Pancreas (tissue), 10 donors: ENCODE results near the gene RHOD. TPM values are rescaled to one million over a fixed set of nuclear protein-coding genes. Genes with fewer than 3 reads are reported as not detected.

Experiments used
- ATAC-seq, 4 donors: fragments of 200-7000 bp; cut with Tn5 transposase; one replicate each; pipeline versions ENCODE4 v1.8.0 to v1.9.1; 2020; ENCODE audit warnings: mild to moderate bottlenecking in 4 of 4, moderate library complexity in 4 of 4
- DNase-seq, 6 donors: peaks; one replicate each; pipeline ENCODE4 v3.0.0-alpha.2; 2020
- FAIRE-seq: peaks from 2 replicates; lab custom pipeline; 2012; peaks lifted over from hg19 to GRCh38; lab: Jason Lieb, UNC
- H3K27ac ChIP-seq, 4 donors: fragments of 200-600 bp; sonication (generic); 1 replicate in 3 of 4; 2 replicates in 1 of 4; pipeline versions ENCODE4 v1.5.0 to v1.8.0; 2020
- H3K27me3 ChIP-seq, 4 donors: fragments of 200-600 bp; one replicate each; pipeline ENCODE4 v1.8.0; 2021
- H3K36me3 ChIP-seq, 3 donors: fragments of 200-600 bp; sonication (generic) in 1 of 3; one replicate each; pipeline versions ENCODE4 v1.5.0 to v1.8.0; 2020 to 2021
- H3K4me1 ChIP-seq, 3 donors: fragments of 200-600 bp; one replicate each; pipeline ENCODE4 v1.8.0; 2021
- H3K4me3 ChIP-seq, 4 donors: fragments of 200-600 bp; sonication (generic) in 2 of 4; one replicate each; pipeline versions ENCODE4 v1.5.0 to v1.8.0; 2020 to 2021
- H3K9me3 ChIP-seq, 4 donors: fragments of 200-600 bp; one replicate each; pipeline ENCODE4 v1.8.0; 2021
- WGBS, 2 donors: extraction: QIAGEN DNeasy Blood & Tissue Kit; methylation state at CpG; one replicate each; pipeline ENCODE4 v1.1.7; 2013; 5-methylcytosine and 5-hydroxymethylcytosine counted together
- intact Hi-C, 3 donors: fragments of 100-400 bp; cut with DNase I; formaldehyde crosslinking; loops; one replicate each; pipeline versions ENCODE4 v1.11.1 to v1.14.2; 2022
- polyA plus RNA-seq, 2 donors: library from polyadenylated mRNA; stranded (reverse); fragments of 200-250 nt; gene quantifications; one replicate each; pipeline ENCODE4 v1.2.3, GENCODE V29; 2013
- total RNA-seq, 6 donors: library from RNA; stranded (reverse); fragmentation: NEBNext Ultra II Directional in 4 of 6; extraction: Animal tissue kit (Norgen Biotek cat#: 25700) in 4 of 6; gene quantifications; one replicate each; pipeline versions ENCODE4 v1.2.1 to v1.2.4, GENCODE V29; 2021 to 2023
- TF ChIP-seq, protein P1 (sequence below), 4 donors: fragments of 200-600 bp; sonication (generic) in 3 of 4; IDR thresholded peaks; one replicate each; pipeline versions ENCODE4 v1.5.0 to v1.8.0; 2021; ENCODE audit warnings: antibody characterized with exemption in 4 of 4
- donor health status: healthy with polysubstance abuse.
- donor health status: DM: no; HTN: no; CAD: no; lungs with moderate emphysema.
- donor health status: DM: no; HTN: no; CAD: no.
- donor health status: control.
- donor health status: control.
- donor health status: Bipolar disorder and iron deficiency.
- donor health status: DM: yes; HTN: yes; CAD: no.
- donor health status: DM: no; HTN: no; CAD: no.
- donor health status: DM: no; HTN: no; CAD: no.
- donor health status: DM: yes; HTN: yes; CAD: no.

The RHOD gene
- total and polyA plus RNA-seq, 8 donors: 14.9 to 45.8 (median 18.6) TPM

DNA sequence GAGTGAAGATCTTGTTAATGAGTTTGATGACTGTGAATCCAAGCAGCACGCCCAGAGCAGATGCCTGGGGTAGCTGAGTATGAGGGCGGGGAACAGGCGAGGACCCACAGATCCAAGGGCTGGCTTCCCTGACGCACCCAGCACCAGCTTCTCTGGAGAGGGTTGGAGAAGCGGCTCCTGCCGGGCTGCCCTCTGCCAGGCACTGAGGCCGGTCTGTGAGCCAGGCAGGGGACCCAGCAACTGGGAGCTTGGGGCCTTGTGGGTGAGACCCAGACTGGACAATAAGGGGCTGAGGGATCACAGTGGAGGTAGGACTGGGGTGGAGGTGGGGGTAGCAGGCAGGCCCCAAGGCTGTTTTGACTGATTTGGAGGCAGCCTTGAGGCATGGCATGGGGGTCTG is 42.3 kb upstream of the RHOD start:
- no peak for DNase-seq
- 89 to 93% methylated on average over 7 of the region's 7 CpGs for WGBS, 2 donors
- intact Hi-C loops: no loop called here
- no peaks in the 10 kb centered on the region for H3K36me3 ChIP-seq
- ATAC-seq: no peak
- no peak overlapping the region for H3K27ac ChIP-seq
- H3K4me1 ChIP-seq: no peaks in the 10 kb centered on the region
- no peak overlapping the region for H3K4me3 ChIP-seq
- no peaks in the 10 kb centered on the region for H3K9me3 ChIP-seq
- TF ChIP-seq, protein P1, sequence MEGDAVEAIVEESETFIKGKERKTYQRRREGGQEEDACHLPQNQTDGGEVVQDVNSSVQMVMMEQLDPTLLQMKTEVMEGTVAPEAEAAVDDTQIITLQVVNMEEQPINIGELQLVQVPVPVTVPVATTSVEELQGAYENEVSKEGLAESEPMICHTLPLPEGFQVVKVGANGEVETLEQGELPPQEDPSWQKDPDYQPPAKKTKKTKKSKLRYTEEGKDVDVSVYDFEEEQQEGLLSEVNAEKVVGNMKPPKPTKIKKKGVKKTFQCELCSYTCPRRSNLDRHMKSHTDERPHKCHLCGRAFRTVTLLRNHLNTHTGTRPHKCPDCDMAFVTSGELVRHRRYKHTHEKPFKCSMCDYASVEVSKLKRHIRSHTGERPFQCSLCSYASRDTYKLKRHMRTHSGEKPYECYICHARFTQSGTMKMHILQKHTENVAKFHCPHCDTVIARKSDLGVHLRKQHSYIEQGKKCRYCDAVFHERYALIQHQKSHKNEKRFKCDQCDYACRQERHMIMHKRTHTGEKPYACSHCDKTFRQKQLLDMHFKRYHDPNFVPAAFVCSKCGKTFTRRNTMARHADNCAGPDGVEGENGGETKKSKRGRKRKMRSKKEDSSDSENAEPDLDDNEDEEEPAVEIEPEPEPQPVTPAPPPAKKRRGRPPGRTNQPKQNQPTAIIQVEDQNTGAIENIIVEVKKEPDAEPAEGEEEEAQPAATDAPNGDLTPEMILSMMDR (IDR thresholded peaks at IDR 0.05): no peak
- no peaks in the 10 kb centered on the region for H3K27me3 ChIP-seq
- FAIRE-seq: no peak

GRCh38 chr11:67015048-67015447 is 41.6 kb upstream of the RHOD start:
- no peak for FAIRE-seq
- DNase-seq: no peak
- no peaks in the 10 kb centered on the region for H3K9me3 ChIP-seq
- H3K4me1 ChIP-seq: no peaks in the 10 kb centered on the region
- TF ChIP-seq, protein P1 (IDR thresholded peaks at IDR 0.05): no peak
- H3K27me3 ChIP-seq: no peaks in the 10 kb centered on the region
- ATAC-seq: no peak
- no peak overlapping the region for H3K4me3 ChIP-seq
- H3K36me3 ChIP-seq: no peaks in the 10 kb centered on the region
- no peak overlapping the region for H3K27ac ChIP-seq
- 84 to 88% methylated on average over 8 of the region's 8 CpGs for WGBS, 2 donors
- intact Hi-C loops: no loop called here

DNA sequence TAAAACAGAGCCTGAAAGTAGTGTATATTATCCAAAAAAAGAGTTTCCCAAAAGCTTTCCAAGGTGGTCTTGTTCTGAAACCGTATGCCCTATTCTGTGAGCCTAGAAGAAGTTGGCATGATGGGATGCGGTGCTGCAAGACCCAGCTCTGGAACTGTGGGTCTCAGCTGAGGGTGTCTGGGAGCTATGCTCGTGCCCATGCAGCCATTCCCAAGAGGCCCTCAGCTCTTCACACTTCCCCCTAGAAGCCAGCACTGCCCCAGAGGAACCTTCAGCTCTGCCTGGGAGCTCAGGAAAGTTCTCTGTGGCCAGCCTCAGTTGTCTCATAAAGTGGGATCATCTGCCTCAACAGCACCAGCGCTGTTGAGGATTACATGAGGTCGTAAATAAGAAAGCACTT is 40.1 kb upstream of the RHOD start:
- no peaks in the 10 kb centered on the region for H3K4me1 ChIP-seq
- no peaks in the 10 kb centered on the region for H3K9me3 ChIP-seq
- H3K27ac ChIP-seq: no peak overlapping the region
- TF ChIP-seq, protein P1 (IDR thresholded peaks at IDR 0.05): no peak
- intact Hi-C loops: no loop called here
- H3K27me3 ChIP-seq: no peaks in the 10 kb centered on the region
- DNase-seq (no peak), FAIRE-seq (no peak), ATAC-seq (no peak)
- 82 to 87% methylated on average over 5 of the region's 5 CpGs for WGBS, 2 donors
- no peaks in the 10 kb centered on the region for H3K36me3 ChIP-seq
- no peak overlapping the region for H3K4me3 ChIP-seq

GRCh38 chr11:67020949-67021348 is 35.7 kb upstream of the RHOD start:
- Histone ChIP-seq H3K9me3 (no peaks in the 10 kb centered on the region), H3K4me1 (peaks cover 0 to 3% (median 0%) of the 10 kb centered on the region in 3 donors), H3K27me3 (no peaks in the 10 kb centered on the region), H3K27ac (no peak overlapping the region), H3K36me3 (no peaks in the 10 kb centered on the region), H3K4me3 (no peak overlapping the region)
- WGBS, 2 donors: 84 to 96% methylated on average over 6 of the region's 6 CpGs
- DNase-seq (no peak), FAIRE-seq (no peak), ATAC-seq (no peak)
- intact Hi-C loops: no loop called here
- TF ChIP-seq, protein P1 (IDR thresholded peaks at IDR 0.05): no peak

- Histone ChIP-seq H3K4me3 (peak overlapping the region in 3 of 4 donors; percentile 10 to 52 (median 42)), H3K4me1 (peaks cover 0 to 3% (median 0%) of the 10 kb centered on the region in 3 donors), H3K36me3 (no peaks in the 10 kb centered on the region), H3K27me3 (no peaks in the 10 kb centered on the region), H3K27ac (no peak overlapping the region), H3K9me3 (no peaks in the 10 kb centered on the region)
- TF ChIP-seq, protein P1 (IDR thresholded peaks at IDR 0.05): no peak
- intact Hi-C loops: no loop called here
- no peak for FAIRE-seq
- WGBS, 2 donors: 12 to 13% methylated on average over 20 of the region's 20 CpGs
- DNase-seq: peak; percentile 36 to 83 (median 68)
- ATAC-seq: peak; percentile 51 to 79 (median 64)
Measured at GRCh38 chr11:67022341-67022933, 34.2 kb upstream of the RHOD start.
